Left renal pelvis (tissue), 4 donors: Measurements from ENCODE around the gene EHBP1L1. TPM values are rescaled to one million over a fixed set of nuclear protein-coding genes. Genes with fewer than 3 reads are reported as not detected.

Experiments used
- polyA plus RNA-seq, 4 donors: library from polyadenylated mRNA; unstranded; fragments of 120-200 nt; gene quantifications; one replicate each; pipeline ENCODE4 v1.2.1, GENCODE V29; 2013; ENCODE audit not compliant: insufficient read length in 4 of 4

Gene EHBP1L1
- polyA plus RNA-seq, 4 donors, result 10.0 to 29.2 (median 20.2) TPM

Other genes with a start within 250 kb of the EHBP1L1 start
- gene DPF2, start 242.2 kb upstream of the EHBP1L1 start, polyA plus RNA-seq, result 100 to 1,000 TPM in 1 of 4 donors, 10 to 100 TPM in 3; 80.6 to 102 (median 88.0) TPM
- gene TIGD3, start 221.3 kb upstream of the EHBP1L1 start, polyA plus RNA-seq, result under 1 TPM; 0.41 to 0.69 (median 0.55) TPM
- 1 to 10 TPM; 4.2 to 9.2 (median 6.1) TPM for gene SLC25A45, start 193.4 kb upstream of the EHBP1L1 start, polyA plus RNA-seq
- gene FRMD8, start 189.4 kb upstream of the EHBP1L1 start, polyA plus RNA-seq, result 10 to 100 TPM; 11.2 to 24.4 (median 17.0) TPM
- gene NEAT1, start 153.3 kb upstream of the EHBP1L1 start, polyA plus RNA-seq, result 100 to 1,000 TPM; 132 to 289 (median 201) TPM
- 100 to 1,000 TPM; 557 to 843 (median 666) TPM for gene MALAT1, start 77.0 kb upstream of the EHBP1L1 start, polyA plus RNA-seq
- gene SCYL1, start 51.0 kb upstream of the EHBP1L1 start, polyA plus RNA-seq, result 10 to 100 TPM; 58.6 to 83.9 (median 59.5) TPM
- gene LTBP3, start 17.7 kb upstream of the EHBP1L1 start, polyA plus RNA-seq, result 100 to 1,000 TPM; 115 to 360 (median 154) TPM
- 10 to 100 TPM; 43.7 to 60.9 (median 56.4) TPM for gene ZNRD2, start 5.6 kb upstream of the EHBP1L1 start, polyA plus RNA-seq
- gene FAM89B, start 3.5 kb upstream of the EHBP1L1 start, polyA plus RNA-seq, result 10 to 100 TPM; 19.7 to 41.1 (median 28.6) TPM
- under 1 TPM; 0.24 to 0.95 (median 0.46) TPM for gene KCNK7, start 19.7 kb downstream of the EHBP1L1 start, polyA plus RNA-seq
- 10 to 100 TPM; 24.9 to 47.5 (median 34.7) TPM for gene MAP3K11, start 38.2 kb downstream of the EHBP1L1 start, polyA plus RNA-seq
- 10 to 100 TPM; 20.3 to 37.9 (median 28.1) TPM for gene PCNX3, start 39.7 kb downstream of the EHBP1L1 start, polyA plus RNA-seq
- 10 to 100 TPM; 20.5 to 46.5 (median 34.1) TPM for gene SIPA1, start 62.0 kb downstream of the EHBP1L1 start, polyA plus RNA-seq
- 10 to 100 TPM; 50.0 to 62.9 (median 58.8) TPM for gene RELA, start 86.9 kb downstream of the EHBP1L1 start, polyA plus RNA-seq
- gene KAT5, start 136.2 kb downstream of the EHBP1L1 start, polyA plus RNA-seq, result 10 to 100 TPM; 47.9 to 80.4 (median 65.7) TPM
- gene RNASEH2C, start 144.7 kb downstream of the EHBP1L1 start, polyA plus RNA-seq, result 10 to 100 TPM; 32.0 to 59.4 (median 36.5) TPM
- 1 to 10 TPM; 2.7 to 9.7 (median 6.0) TPM for gene AP5B1, start 204.9 kb downstream of the EHBP1L1 start, polyA plus RNA-seq
- gene OVOL1, start 211.0 kb downstream of the EHBP1L1 start, polyA plus RNA-seq, result 10 to 100 TPM in 2 of 4 donors, 1 to 10 TPM in 1, under 1 TPM in 1; 0.23 to 15.9 (median 9.9) TPM